GM15510 (cell line): ENCODE results near the gene CEP131.

ENCODE experiments used
- POLR2A ChIP-seq: IDR thresholded peaks from 3 replicates; pipeline ENCODE4 v1.6.1; 2011; ENCODE audit warnings: borderline replicate concordance; ENCODE audit not compliant: insufficient read length; ENCODE audit errors: extremely low read depth

The CEP131 gene

GRCh38 chr17:81195941-81196495 is 26.7 kb downstream of the CEP131 start:
- TF ChIP-seq POLR2A = no peak

- no peak for TF ChIP-seq POLR2A
These were observed 27.5 kb downstream of the CEP131 start for GRCh38 chr17:81194941-81195901.

- no peak for TF ChIP-seq POLR2A
These were observed 28.5 kb downstream of the CEP131 start for GRCh38 chr17:81194225-81194760.

GRCh38 chr17:81193470-81194224 is 29.1 kb downstream of the CEP131 start:
- no peak for TF ChIP-seq POLR2A

GRCh38 chr17:81193051-81193410 is 29.7 kb downstream of the CEP131 start:
- TF ChIP-seq POLR2A = no peak

- TF ChIP-seq POLR2A = no peak
These were observed 30.2 kb downstream of the CEP131 start for GRCh38 chr17:81192386-81193050.

- no peak for TF ChIP-seq POLR2A
These were observed 31.1 kb downstream of the CEP131 start for GRCh38 chr17:81191646-81192045.

- TF ChIP-seq POLR2A = no peak
These were observed 31.6 kb downstream of the CEP131 start for GRCh38 chr17:81191116-81191515.

- TF ChIP-seq POLR2A = no peak
These were observed 32.2 kb downstream of the CEP131 start for GRCh38 chr17:81190591-81190990.

- TF ChIP-seq POLR2A = no peak
These were observed 32.9 kb downstream of the CEP131 start for GRCh38 chr17:81189670-81190530.

- TF ChIP-seq POLR2A = no peak
These were observed 33.7 kb downstream of the CEP131 start for GRCh38 chr17:81189016-81189415.

- TF ChIP-seq POLR2A = no peak
These were observed 34.3 kb downstream of the CEP131 start for GRCh38 chr17:81188491-81188840.

GRCh38 chr17:81187586-81188490 is 34.9 kb downstream of the CEP131 start:
- no peak for TF ChIP-seq POLR2A

- no peak for TF ChIP-seq POLR2A
These were observed 35.6 kb downstream of the CEP131 start for GRCh38 chr17:81187120-81187519.

GRCh38 chr17:81186203-81186602 is 36.6 kb downstream of the CEP131 start:
- no peak for TF ChIP-seq POLR2A
